SKM-1 (cell line): Measurements from ENCODE around the gene KMT2C.
"Not testable (repeated sequence)": the region's sequence is repeated elsewhere in the genome, so short reads cannot be mapped to it uniquely, and the experiment has no call there.

Source experiments
- DNase-seq: peaks from one replicate; lab custom pipeline; 2025; ENCODE audit not compliant: unreplicated experiment; lab: John Stamatoyannopoulos, UW

The KMT2C gene

GRCh38 chr7:152406030-152406429 is 29.8 kb downstream of the KMT2C start:
- DNase-seq = not testable (repeated sequence)

GRCh38 chr7:152403726-152404125 is 32.1 kb downstream of the KMT2C start:
- no peak for DNase-seq

GRCh38 chr7:152402384-152403250 is 33.2 kb downstream of the KMT2C start:
- DNase-seq = no peak

- no peak for DNase-seq
These were observed 36.5 kb downstream of the KMT2C start for GRCh38 chr7:152399344-152399743.

GRCh38 chr7:152395112-152395511 is 40.7 kb downstream of the KMT2C start:
- DNase-seq = no peak

- DNase-seq = not testable (repeated sequence)
These were observed 41.6 kb downstream of the KMT2C start for GRCh38 chr7:152394214-152394613.

- no peak for DNase-seq
These were observed 43.5 kb downstream of the KMT2C start for GRCh38 chr7:152392254-152392653.

GRCh38 chr7:152386136-152386764 is 49.6 kb downstream of the KMT2C start:
- DNase-seq = not testable (repeated sequence)

- not testable (repeated sequence) for DNase-seq
These were observed 51.3 kb downstream of the KMT2C start for GRCh38 chr7:152384235-152385200.

GRCh38 chr7:152383341-152384234 is 52.2 kb downstream of the KMT2C start:
- no peak for DNase-seq

GRCh38 chr7:152382244-152382643 is 53.6 kb downstream of the KMT2C start:
- no peak for DNase-seq

GRCh38 chr7:152380931-152381578 is 54.7 kb downstream of the KMT2C start:
- not testable (repeated sequence) for DNase-seq

- not testable (repeated sequence) for DNase-seq
These were observed 57.3 kb downstream of the KMT2C start for GRCh38 chr7:152378497-152378896.

- DNase-seq = not testable (repeated sequence)
These were observed 58.9 kb downstream of the KMT2C start for GRCh38 chr7:152376716-152377484.

- DNase-seq = no peak
These were observed 65.5 kb downstream of the KMT2C start for GRCh38 chr7:152370297-152370696.

GRCh38 chr7:152369518-152369917 is 66.3 kb downstream of the KMT2C start:
- no peak for DNase-seq

GRCh38 chr7:152367170-152367569 is 68.6 kb downstream of the KMT2C start:
- DNase-seq = no peak

- no peak for DNase-seq
These were observed 69.1 kb downstream of the KMT2C start for GRCh38 chr7:152366662-152367061.
